CD4-positive, alpha-beta T cell treated with Interleukin-21 for 1 hour (primary cell): ENCODE results near the gene BIRC3.
A peak's percentile ranks its signal among the peaks of the same experiment; 100 is the strongest.
"Not testable (repeated sequence)": the region's sequence is repeated elsewhere in the genome, so short reads cannot be mapped to it uniquely, and the experiment has no call there.

Experiments used
- DNase-seq: peaks from one replicate; pipeline ENCODE4 v3.0.0-alpha.2; 2020

BIRC3 gene

DNA sequence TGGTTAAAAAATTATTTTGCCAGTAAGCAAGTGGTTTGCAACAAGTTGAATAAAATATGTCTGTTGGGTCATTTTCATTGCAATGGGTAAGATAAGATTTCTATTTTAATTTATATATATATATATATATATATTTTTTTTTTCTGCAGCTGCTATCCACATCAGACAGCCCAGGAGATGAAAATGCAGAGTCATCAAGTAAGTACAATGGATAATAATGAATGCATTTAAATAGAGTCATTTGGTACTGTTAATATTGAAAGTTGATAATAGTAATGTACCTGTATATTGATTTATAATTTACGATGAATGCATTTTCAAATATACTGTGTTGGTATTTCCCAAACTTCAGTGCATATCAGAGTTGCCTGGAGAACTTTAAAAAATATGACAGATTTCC is 11.5 kb downstream of the BIRC3 start:
- DNase-seq, result no peak

GRCh38 chr11:102330231-102330630 is 12.9 kb downstream of the BIRC3 start:
- no peak for DNase-seq

- DNase-seq, result no peak
These were observed 14.1 kb downstream of the BIRC3 start for GRCh38 chr11:102331341-102331740.

GRCh38 chr11:102332611-102332994 is 15.3 kb downstream of the BIRC3 start:
- DNase-seq, result no peak

DNA sequence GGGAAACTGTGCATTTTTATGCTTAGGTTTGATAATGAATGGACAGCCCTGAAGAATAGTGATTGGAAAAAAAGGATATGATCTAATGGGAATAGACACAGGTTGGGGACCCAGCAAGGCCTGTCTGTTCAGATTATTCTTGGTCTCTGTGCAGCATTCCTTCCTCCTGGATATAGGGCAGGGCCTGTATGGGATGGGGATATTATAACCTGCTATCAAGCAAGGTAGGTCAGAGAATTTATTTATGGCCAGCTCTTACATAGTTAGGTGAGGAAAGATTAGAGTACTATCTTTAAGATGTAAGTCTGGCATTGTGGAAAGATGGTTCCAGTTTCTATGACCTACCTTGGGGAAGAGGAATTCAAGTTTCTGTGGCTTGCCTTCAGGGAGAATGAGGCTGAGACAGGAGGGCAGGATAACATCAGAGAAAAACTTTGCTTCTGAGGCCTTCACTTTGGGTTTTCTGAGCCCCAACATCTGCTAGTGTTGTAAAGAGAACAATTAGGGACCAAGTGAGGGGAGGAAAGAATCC is 21.3 kb downstream of the BIRC3 start:
- DNase-seq, result no peak

DNA sequence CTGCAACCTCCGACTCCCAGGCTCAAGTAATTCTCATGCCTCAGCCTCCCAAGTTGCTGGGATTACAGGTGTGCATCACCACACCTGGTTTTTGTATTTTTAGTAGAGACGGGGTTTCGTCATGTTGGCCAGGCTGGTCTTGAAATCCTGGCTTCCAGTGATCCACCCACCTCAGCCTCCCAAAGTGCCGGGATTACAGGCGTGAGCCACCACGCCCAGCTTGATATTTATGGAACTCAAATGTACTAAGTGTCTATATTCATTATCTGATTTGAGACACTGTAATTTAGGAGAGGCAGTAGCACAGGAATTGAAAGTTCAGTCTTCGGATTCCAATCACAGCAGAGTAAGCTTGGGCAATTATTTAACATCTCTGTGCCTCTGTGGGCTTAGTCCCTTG is 24.0 kb downstream of the BIRC3 start:
- DNase-seq, result not testable (repeated sequence)

DNA sequence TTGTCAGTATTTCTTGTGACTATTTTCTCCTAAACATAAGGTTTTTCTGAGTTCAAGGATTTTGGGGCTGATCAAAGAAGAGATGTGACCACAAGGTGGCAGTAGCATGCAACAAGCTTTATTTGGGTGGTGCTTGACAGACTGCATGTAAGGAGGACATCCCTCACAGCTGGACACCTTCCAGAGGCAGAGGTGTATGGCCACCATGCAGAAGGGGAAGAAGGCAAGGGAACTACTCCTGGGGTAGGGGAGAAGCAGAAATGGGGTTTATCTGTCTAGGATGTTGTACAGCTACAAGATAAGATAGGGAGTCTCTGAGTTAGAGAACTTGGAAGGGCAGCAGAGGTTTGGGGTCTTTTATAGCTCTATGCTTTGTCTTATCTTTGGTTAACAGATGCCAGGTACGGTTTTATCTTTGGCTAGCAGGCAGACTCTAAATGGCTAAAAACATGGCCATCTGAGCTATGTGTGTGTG is 24.6 kb downstream of the BIRC3 start:
- peak; percentile 84 for DNase-seq

DNA sequence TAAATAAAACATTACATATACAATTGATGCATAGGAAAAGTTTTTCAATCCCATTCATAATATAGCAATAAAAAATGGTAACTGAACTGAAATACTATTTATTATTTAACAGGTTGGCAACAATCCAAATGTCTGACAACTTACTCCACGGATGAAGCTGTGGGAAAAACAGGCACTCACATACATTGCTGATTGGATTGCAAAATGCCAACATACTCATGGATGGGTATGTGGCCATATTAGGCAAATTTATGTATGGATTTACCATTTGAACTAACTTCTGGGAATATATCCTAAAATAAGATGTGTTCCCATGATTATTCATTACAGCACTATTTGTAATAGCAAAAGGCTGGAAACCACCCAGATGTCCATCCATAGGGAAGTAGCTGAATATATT is 26.5 kb downstream of the BIRC3 start:
- no peak for DNase-seq

GRCh38 chr11:102345904-102346303 is 28.6 kb downstream of the BIRC3 start:
- peak; percentile 60 for DNase-seq

DNA sequence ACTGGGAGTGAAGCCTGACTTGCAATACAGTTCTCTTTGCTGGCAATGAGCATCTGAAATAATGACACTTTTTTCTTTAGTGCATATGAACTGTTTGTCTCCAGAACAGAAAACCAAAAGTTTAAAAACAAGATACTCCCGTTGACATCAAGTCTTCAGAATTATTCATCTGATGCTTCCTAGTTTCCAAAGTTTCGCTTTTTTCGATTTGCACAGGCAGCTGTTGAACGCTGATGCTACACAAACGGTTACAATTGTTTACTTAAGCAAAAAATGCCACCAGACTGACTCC is 29.1 kb downstream of the BIRC3 start:
- DNase-seq, result no peak

DNA sequence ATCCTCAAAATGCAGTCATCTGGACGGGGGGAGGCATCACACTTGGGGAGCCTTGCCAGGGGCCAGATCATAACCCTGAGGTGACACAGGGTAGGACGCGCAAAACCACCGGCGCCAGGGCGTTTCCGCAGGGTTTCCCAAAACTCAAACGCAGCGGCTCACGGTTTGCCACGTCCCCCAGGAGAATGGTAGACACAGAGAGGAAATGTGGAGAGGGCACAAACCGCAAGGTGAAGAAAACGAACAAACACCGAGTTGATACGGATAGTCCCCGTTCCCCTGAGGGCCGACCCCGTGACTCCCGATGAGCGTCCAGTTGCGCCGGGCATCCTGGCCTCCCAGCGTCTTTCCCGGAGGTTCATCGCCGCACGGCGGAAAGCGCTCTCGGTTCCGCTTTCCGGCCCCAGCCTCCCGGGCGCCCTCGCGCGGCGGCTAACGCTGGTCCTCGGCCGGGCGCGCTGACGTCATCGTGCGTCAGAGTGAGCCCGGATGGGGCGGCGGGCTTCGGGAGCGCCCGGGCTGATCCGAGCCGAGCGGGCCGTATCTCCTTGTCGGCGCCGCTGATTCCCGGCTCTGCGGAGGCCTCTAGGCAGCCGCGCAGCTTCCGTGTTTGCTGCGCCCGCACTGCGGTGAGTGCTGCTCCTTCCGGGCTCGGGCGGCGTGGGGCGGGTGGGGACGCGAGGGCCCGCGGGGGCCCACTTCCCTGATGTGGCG is 29.6 kb downstream of the BIRC3 start, which contains the start of gene BIRC2:
Gene BIRC2 (plus strand): TSS at position 467 of the 714 bp plus-strand sequence. CDS start 2,641 bp downstream, outside the sequence.
- DNase-seq, result peak; percentile 94

DNA sequence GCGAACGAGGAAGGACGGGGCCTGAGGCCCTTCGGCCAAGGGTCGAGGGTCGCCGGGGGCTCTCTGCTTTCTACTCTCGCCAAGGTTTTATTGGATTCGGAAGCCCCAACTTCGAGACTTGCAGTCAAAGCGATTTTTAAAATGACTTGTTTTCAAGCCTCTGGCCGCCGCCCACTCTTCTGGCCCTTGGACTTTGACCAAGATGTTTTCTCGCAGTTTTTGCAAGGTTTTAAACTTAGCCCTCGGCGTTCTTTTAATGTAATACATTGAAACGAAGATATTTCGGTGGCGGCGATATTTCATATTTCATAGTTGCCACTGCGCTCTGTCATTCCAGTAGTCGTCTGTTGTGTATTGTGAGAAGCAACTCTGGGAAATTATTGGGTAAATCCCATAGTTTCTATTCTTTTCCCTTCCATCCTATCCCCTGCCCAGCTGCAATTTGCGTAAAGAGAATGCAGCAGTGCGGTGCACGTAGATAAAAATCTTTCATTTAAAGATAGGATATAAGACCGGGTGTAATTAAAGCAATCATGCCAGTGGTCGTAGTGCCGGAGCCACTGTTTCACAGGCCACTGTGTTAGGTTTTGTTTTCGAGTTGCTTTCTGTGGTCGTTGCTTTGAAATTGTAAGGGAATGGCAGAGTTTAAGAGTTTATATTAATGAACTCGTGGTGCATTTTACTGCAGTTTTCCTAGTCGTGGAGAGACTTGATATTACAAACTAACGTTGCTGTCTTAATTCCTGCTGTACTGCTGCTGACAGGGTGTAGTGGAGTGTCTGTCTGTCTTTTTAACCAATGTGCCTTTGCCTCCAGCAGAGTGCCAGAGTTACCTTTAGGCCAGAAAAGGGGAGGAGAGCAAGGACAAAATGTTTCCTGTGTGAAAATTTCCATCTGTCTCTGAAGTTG is 30.4 kb downstream of the BIRC3 start:
- peak; percentile 55 for DNase-seq

DNA sequence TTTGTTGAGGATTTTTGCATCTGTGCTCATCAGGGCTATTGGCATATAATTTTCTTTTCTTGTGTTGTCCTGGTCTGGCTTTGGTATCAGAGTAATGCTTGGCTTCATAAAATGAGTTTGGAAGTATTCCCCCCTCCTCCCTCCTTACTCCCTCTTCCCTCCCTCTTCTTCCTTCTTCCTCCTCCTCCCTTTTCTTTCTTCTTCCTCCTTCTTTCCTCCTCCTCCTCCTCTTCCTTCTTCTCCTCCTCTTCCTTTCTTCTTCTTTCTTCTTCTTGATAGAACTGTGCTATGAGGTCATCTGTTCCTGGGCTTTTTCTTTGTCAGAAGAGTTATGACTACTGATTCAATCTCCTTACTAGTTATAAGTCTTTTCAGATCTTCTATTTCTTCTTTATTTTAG is 39.8 kb downstream of the BIRC3 start:
- no peak for DNase-seq

DNA sequence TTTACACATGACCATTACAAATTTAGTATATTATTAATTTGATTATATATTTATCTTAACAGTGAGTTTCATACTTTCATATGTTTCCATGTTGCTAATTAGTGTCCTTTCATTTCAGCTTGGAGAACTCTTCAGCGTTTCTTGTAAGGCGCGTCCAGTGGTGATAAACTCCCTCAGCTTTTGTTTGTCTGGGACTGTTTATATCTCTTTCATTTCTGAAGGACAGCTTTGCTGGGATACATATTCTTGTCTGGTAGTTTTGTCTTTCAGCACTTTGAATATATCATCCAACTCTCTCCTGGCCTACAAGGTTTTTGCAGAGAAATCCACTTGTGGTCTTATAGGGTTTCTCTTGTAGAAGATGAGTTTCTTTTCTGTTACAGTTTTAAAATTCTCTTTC is 42.1 kb downstream of the BIRC3 start:
- DNase-seq, result no peak

- DNase-seq, result peak; percentile 30
These were observed 43.4 kb downstream of the BIRC3 start for GRCh38 chr11:102360681-102361080.

DNA sequence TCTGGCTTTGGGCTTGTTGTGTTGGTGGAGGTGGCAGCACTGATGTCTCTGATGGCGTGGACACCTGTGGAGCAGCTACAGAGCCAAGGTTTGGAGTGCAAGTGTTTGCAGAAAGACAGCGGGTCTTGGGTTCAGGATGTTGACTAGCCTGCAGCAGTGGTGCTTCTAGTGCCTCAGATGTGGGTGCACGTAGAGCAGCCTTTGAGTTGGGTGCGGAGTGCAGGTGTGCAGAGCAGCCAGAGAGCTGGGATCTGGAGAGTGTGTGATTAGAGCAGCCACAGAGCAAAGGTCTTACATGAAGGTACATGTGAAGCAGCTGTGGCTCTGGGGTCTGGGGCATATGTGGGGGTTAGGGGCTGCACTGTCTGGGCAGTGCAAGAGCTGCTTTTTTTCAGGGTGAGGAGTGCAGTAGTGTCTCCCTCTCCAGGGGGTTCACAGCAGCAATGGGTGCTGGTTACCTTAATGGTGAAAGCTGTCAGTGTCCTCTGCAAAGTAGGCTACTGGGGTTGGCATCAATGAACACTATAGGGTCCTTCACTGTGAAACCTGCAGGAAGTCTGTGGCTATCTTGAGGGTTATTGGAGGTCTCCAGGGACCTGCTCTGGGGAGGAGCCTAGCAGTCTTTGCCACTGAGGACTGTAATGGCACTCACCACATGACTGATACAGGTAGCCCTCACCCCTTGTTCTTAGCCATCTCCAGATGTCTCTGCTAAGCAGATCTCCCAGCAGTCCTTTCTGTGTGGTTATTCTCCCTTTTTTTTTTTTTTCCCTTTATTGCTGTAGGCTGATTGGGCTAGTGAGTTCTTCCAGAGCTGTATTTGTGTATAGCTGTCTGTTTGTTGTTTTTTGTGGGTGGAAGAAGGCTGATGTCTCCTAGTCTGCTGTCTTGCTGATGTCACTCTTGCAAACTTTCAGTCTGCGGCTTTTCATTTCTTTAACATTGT is 44.1 kb downstream of the BIRC3 start:
- DNase-seq, result peak; percentile 51

DNA sequence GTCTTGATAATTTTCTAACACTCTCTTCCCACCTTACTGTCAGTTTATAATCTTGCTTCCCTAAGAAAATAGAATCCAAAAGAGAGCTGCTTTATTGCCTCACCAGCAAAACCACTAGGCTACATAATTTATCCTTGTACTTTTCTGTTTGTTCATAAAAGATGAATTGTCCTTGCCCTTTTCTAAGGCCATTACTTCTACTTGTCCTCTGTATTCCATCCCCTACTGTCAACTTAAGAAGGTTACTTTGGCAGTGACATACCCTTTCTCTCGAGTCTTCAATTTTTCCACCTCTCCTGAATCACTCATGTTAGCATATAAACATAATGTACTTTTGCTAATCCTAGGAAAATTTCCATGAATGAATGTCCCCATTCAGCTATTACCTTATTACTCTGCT is 47.7 kb downstream of the BIRC3 start:
- no peak for DNase-seq

- DNase-seq, result peak; percentile 42
These were observed 50.1 kb downstream of the BIRC3 start for GRCh38 chr11:102367364-102367763.

DNA sequence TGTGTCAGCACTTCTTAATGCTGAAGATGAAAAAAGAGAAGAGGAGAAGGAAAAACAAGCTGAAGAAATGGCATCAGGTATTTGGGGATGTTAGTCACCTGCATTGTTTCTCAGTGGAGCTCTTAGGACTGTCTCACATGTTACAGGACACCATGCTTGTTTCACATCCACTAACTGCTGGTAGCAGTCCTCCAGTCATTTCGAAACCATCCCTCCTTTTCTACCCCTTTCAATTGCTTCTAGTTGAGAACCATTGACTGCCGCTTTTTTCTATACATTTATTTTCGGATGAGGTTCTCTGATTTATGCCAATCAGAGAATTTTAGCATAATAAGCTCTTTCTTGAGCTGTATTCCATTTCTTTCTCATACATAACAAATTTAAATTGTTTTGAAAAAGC is 51.2 kb downstream of the BIRC3 start:
- DNase-seq, result no peak

- DNase-seq, result not testable (repeated sequence)
These were observed 57.5 kb downstream of the BIRC3 start for GRCh38 chr11:102374633-102375424.

- DNase-seq, result no peak
These were observed 58.6 kb downstream of the BIRC3 start for GRCh38 chr11:102375720-102376399.
